GM20000 (cell line): ENCODE measurements around the gene PHLPP1.

Source experiments
- DNase-seq: peaks from one replicate; pipeline ENCODE4 v3.0.0; 2012; ENCODE audit warnings: low spot score
- CTCF ChIP-seq: IDR thresholded peaks from 2 replicates; pipeline ENCODE4 v1.5.1; 2012; ENCODE audit warnings: mild to moderate bottlenecking, control low read depth; ENCODE audit errors: extremely low read depth, missing control alignments

PHLPP1 gene

DNA sequence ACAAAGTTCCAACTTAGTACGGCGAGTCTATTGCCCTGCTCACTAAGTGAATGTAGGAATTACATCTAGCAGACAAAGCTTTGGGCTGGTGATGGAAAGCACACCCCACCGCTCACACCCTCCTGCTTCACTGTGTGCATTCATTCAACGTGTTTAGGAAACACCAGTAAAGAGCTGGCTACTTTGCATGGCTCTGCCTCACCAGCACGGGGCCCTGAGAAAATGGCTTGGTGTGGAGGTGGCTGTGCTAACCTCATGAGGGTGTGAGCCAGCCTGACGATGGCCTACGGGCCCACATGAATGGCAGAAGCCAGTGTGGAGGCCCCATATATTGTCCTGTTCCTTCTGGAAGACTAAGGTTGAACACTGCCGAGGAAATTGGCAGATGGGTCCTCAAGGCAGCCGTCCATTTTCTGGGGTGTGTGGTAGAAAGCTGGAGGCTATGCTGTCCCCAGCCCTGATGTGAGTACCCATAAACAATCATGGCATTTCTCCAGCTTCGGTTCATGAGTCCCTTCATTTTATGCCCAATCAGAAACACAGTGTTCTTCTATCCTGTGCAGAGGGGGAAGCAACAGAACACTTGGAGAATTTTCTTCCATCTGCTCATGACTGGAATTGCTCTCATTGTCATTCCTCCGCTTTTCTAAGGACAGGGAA, 269.4 kb downstream of the PHLPP1 start:
- TF ChIP-seq CTCF = no peak
- DNase-seq = no peak

DNA sequence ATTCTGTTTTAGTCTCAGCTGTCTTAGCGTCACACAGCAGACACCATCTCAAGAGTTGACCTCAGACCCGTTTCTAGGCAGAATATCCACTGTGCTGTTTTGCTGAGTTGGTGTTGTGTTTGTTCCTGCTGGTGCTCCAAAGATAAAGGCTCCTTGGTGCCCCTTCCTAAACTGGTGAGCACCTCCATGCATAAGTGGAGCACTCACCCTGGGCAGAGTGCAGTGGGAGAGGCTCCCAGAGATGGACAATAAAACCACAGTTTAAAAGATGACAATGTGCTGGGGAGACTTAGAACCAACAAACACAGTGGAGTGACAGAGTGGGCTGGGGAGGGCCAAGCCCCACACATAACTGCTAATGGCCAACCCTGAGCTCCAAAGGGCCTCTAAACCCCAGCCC, 271.1 kb downstream of the PHLPP1 start:
- TF ChIP-seq CTCF = no peak
- no peak for DNase-seq

DNA sequence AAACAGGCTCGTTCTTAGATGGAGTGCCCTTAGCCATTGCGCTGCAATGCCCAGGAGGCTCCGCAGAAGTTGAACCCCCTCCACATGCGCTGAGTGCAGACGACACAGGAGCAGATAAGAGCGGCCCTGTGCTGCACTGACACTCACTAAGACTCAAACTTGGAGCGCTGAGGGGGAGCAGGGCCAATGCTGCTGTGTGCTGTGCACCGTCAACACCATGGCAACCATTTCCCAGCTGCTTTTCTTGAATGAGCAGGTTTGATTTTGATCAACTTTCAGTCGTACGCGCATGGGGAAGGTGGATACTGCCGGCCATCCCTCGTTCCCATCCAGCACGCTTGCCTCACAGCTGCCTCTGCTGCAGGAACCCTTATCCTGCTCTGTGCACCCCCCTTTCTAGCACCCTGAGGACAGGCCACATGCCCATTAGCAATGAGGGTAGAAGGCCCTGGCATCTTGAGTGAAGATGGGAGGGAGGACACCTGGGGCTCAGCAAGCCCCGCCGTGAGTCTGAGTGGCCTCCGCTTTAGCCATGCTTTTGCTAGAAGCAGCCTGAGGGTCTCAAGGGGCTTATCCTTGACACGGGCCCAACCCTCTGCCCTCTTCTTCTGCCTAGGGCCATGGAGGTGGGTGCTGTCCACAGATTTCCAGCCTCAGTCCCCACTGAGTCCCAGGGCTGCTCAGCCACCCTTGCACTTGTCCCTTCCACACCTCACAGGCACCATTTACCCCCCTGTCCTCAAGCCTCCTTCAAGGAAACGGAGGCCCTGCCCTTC, 271.9 kb downstream of the PHLPP1 start:
- DNase-seq = no peak
- no peak for TF ChIP-seq CTCF

DNA sequence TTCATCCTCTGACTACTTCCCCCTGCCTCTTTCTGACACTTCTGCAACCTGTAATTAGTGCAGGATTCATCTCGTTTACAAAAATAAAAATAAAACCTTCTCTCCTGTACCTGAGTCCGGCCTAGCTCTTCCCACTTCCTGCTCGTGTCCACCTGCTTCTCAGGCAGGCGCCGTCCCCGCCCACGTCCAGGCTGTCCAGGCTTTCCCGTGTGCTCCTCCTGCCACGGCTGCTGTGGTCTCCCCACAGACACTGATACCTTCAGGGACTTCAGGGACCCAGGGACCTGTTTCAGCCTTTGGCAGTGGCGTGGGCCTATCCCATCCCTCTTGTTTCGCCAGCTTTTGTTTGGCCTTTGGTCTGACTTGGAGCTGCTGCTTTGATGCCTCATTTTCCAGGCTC, 272.5 kb downstream of the PHLPP1 start:
- TF ChIP-seq CTCF = no peak
- no peak for DNase-seq

- no peak for DNase-seq
- no peak for TF ChIP-seq CTCF
Observed at GRCh38 chr18:62988471-62988870, 273.1 kb downstream of the PHLPP1 start.

GRCh38 chr18:62989195-62989594, 273.9 kb downstream of the PHLPP1 start:
- no peak for DNase-seq
- TF ChIP-seq CTCF = no peak

DNA sequence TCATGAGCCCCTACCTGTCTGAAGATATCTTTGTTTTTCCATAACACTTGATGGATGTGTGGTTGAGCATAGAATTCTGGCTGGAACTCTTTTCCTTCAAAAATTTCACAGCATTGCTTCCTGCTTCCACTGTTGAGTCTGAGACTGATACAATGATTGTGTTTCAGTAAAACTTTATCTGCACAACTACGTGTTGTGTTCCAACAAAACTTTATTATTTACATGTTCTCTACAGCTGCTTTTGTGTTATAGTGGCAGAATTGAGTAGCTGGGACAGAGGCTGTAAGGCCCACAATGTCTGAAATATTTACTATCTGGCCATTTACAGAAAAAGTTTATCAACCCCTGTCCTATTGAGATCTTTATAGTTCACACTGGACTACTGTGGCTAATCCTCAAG, 275.3 kb downstream of the PHLPP1 start:
- TF ChIP-seq CTCF = no peak
- DNase-seq = no peak
